Liver (tissue), 3 donors: ENCODE measurements around the gene FAM222A.

ENCODE experiments used
- CTCF ChIP-seq: fragments of 150-350 bp; IDR thresholded peaks from 2 replicates; pipeline ENCODE4 v1.5.1; 2017; ENCODE audit warnings: improper control_type of control experiment, low read depth, low read length; ENCODE audit not compliant: missing input control
- GABPA ChIP-seq, 2 donors: IDR thresholded peaks in 1 of 2; conservative IDR thresholded peaks in 1 of 2; 2 replicates each; pipeline ENCODE4 v1.6.1; 2016; ENCODE audit warnings: antibody characterized with exemption in 2 of 2, mild to moderate bottlenecking in 1 of 2, moderate library complexity in 1 of 2
- NR2F2 ChIP-seq: IDR thresholded peaks from 2 replicates; pipeline ENCODE4 v1.6.1; 2016; ENCODE audit warnings: antibody characterized with exemption
- YY1 ChIP-seq: IDR thresholded peaks from 2 replicates; pipeline ENCODE4 v1.6.1; 2016; ENCODE audit warnings: antibody characterized with exemption, mild to moderate bottlenecking
- TF ChIP-seq, protein P1 (sequence below): IDR thresholded peaks from 2 replicates; pipeline ENCODE4 v1.6.1; 2016; ENCODE audit warnings: antibody characterized with exemption, mild to moderate bottlenecking
- donor health status: healthy.
- donor health status: healthy.

- TF ChIP-seq CTCF (peak; percentile 25), GABPA (IDR thresholded peaks at IDR 0.05 in 1 of 2, conservative IDR thresholded peaks at IDR 0.05 in 1 of 2) (peak in 1 of 2 donors; percentile 71), YY1 (no peak), NR2F2 (no peak)
- TF ChIP-seq, protein P1, sequence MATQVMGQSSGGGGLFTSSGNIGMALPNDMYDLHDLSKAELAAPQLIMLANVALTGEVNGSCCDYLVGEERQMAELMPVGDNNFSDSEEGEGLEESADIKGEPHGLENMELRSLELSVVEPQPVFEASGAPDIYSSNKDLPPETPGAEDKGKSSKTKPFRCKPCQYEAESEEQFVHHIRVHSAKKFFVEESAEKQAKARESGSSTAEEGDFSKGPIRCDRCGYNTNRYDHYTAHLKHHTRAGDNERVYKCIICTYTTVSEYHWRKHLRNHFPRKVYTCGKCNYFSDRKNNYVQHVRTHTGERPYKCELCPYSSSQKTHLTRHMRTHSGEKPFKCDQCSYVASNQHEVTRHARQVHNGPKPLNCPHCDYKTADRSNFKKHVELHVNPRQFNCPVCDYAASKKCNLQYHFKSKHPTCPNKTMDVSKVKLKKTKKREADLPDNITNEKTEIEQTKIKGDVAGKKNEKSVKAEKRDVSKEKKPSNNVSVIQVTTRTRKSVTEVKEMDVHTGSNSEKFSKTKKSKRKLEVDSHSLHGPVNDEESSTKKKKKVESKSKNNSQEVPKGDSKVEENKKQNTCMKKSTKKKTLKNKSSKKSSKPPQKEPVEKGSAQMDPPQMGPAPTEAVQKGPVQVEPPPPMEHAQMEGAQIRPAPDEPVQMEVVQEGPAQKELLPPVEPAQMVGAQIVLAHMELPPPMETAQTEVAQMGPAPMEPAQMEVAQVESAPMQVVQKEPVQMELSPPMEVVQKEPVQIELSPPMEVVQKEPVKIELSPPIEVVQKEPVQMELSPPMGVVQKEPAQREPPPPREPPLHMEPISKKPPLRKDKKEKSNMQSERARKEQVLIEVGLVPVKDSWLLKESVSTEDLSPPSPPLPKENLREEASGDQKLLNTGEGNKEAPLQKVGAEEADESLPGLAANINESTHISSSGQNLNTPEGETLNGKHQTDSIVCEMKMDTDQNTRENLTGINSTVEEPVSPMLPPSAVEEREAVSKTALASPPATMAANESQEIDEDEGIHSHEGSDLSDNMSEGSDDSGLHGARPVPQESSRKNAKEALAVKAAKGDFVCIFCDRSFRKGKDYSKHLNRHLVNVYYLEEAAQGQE, result peak; percentile 59
These were observed at the start of gene FAM222A for GRCh38 chr12:109713187-109714070.
